Hepatocyte (in vitro differentiated cells): ENCODE measurements around the gene EIF3L.

ENCODE experiments used
- EZH2 ChIP-seq: fragments of 200-600 bp; sonication (generic); IDR thresholded peaks from 2 replicates; pipeline ENCODE4 v1.6.1; 2016; ENCODE audit warnings: antibody characterized with exemption, mild to moderate bottlenecking, borderline replicate concordance
- EZH2phosphoT487 ChIP-seq: fragments of 200-600 bp; sonication (generic); IDR thresholded peaks from one replicate; pipeline ENCODE4 v1.6.1; 2018; ENCODE audit warnings: antibody characterized with exemption, mild to moderate bottlenecking, low read depth, moderate library complexity; ENCODE audit not compliant: unreplicated experiment, severe bottlenecking
- TF ChIP-seq, protein P1 (sequence below): fragments of 200-600 bp; sonication (generic); IDR thresholded peaks from 2 replicates; pipeline ENCODE4 v1.5.1; 2016; ENCODE audit warnings: antibody characterized with exemption, mild to moderate bottlenecking; ENCODE audit not compliant: poor library complexity

GRCh38 chr22:37870273-37870672, 21.1 kb downstream of the EIF3L start:
- TF ChIP-seq, protein P1, sequence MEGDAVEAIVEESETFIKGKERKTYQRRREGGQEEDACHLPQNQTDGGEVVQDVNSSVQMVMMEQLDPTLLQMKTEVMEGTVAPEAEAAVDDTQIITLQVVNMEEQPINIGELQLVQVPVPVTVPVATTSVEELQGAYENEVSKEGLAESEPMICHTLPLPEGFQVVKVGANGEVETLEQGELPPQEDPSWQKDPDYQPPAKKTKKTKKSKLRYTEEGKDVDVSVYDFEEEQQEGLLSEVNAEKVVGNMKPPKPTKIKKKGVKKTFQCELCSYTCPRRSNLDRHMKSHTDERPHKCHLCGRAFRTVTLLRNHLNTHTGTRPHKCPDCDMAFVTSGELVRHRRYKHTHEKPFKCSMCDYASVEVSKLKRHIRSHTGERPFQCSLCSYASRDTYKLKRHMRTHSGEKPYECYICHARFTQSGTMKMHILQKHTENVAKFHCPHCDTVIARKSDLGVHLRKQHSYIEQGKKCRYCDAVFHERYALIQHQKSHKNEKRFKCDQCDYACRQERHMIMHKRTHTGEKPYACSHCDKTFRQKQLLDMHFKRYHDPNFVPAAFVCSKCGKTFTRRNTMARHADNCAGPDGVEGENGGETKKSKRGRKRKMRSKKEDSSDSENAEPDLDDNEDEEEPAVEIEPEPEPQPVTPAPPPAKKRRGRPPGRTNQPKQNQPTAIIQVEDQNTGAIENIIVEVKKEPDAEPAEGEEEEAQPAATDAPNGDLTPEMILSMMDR = no peak
- no peak for TF ChIP-seq EZH2
- TF ChIP-seq EZH2phosphoT487 = no peak
